SIG-M5 treated with dmso at 0.1 percent for 504 hours (cell line): ENCODE data around the gene THTPA.

Experiments
- DNase-seq: peaks from one replicate; lab custom pipeline; 2025; ENCODE audit not compliant: unreplicated experiment; lab: John Stamatoyannopoulos, UW

THTPA gene

GRCh38 chr14:23550812-23551265 is 5.2 kb upstream of the THTPA start:
- no peak for DNase-seq

DNA sequence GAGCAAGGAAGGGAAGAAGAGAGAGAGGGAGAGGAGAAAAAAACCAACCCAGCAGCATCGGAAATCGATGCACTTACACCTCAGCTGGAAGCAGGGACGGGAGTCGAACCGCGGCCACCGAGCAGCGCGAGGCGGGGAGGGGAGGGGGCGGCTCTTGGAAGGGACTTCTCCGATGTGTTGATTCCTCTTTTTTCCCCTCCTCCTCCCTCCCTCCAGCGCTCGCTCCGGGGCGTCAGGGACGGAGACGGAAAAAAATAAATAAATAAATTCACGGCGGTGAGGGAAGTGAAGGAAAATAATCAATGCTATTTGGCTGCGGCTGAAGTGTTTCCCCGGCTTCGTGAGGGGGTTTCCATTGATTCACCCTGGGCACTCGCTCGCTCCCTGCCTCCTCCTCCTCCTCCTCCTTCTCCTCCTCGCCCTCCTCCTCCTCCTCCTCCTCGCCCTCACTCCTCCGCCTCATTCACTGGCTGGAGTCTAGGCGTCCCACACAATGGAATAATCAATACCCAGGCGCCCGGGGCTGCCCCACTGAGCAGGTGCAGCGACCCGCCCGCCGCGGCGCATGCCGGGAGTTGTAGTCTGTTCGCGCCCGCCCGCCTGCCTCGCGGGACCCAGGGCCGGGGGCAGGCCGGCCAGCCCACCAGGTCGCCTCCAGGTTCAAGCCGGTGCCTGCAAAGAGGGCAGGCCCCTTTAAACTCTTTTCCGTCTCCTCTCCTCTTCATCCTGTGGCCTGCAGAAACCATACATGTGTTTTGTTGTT is 4.6 kb upstream of the THTPA start, which contains the start of gene ZFHX2:
ZFHX2 (minus strand) TSS at position 500 of the 763 bp plus-strand sequence. CDS start 16,440 bp downstream, outside the sequence.
- DNase-seq, result peak; percentile 75

DNA sequence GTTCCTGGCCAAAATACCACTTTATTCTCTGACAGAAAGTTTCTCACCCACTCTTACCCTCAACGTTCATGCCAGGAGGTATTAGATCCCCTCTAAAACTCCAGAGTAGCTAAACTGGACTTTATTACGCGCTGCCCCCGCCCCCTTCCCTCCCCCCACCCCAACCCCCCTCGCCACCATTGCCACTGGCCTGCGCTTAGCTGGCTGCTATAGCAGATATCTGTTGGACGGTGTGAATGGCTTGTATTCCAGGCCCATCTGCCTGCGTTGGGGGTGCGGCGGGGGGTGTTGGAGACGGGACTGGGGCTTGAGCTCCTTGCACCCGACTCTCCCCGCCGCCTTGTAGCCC is 564 bp upstream of the THTPA start:
- DNase-seq, result no peak

DNA sequence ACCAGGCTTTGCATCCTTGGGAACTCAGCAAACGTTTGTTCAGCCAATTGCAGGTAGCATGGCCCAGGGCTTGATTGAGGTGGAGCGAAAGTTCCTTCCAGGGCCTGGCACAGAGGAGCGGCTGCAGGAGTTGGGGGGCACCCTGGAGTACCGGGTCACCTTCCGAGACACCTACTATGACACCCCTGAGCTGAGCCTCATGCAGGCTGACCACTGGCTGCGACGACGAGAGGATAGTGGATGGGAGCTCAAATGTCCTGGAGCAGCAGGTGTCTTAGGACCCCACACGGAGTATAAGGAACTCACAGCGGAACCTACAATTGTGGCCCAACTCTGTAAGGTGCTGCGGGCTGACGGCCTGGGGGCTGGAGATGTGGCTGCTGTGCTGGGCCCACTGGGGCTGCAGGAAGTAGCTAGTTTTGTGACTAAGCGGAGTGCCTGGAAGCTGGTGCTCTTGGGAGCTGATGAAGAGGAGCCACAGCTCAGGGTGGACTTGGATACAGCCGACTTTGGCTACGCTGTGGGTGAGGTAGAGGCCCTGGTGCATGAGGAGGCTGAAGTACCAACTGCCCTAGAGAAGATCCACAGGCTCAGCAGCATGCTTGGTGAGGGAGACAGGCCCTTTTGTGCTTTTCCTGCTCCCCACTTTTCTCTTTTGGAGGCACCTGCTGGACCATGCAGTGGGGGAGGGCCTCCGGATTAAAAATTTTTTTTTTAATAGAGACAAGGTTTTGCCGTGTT is 799 bp downstream of the THTPA start:
- peak; percentile 42 for DNase-seq

- peak; percentile 9 for DNase-seq
Measured at GRCh38 chr14:23557521-23557920, 1.4 kb downstream of the THTPA start.

- no peak for DNase-seq
Measured at GRCh38 chr14:23557946-23558345, 1.9 kb downstream of the THTPA start.

- DNase-seq, result no peak
Measured at GRCh38 chr14:23558346-23559009, 2.4 kb downstream of the THTPA start.

- DNase-seq, result peak; percentile 41
Measured at GRCh38 chr14:23559010-23559925, 3.2 kb downstream of the THTPA start.

DNA sequence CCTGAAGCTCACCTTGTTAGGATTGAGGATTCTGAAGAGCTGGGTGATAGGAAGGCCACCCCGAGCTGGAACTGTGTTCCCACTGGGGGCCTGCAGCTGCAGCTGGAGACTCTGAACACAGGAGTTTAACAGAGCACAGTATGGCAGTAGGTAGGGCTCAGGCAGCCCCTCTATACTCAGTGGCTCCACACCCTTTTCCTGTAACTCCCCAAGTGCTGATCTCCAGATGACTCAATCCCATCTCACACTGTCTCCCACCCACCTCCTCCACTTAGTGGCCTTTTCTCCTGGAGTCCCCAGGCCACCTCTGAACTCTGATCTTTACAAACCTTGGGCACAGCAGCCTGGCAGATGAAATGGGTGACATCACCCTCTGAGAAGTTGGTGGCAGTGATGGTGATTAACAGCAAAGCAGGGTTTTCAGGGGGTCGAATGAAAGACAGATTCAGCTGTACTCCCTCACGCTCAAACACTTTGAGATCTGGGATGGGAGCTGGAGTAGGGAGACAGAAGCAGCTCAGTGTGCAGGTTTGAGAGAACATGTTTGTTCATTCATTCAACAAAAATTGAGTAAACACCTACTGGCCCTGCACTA is 4.0 kb downstream of the THTPA start:
- no peak for DNase-seq

DNA sequence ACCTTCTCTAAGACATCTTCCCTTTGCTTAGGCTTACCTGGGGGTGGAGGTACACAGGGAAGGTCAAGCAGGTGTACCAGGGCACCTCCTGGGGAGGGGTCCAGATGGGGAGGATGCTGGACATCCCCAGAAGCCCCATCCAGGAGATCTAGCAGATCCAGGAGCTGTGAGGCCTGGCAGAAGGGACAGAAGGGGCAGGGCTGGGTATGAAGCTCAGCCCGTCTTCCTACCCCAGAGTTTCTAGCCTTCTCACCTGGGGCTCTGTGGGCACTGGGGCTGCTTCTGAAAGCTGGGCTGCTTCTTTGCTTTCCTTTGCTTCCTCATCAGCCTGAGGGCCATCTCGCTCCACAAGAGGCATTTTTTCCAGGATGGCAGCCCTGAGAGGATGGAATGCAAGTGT is 5.2 kb downstream of the THTPA start:
- no peak for DNase-seq

- no peak for DNase-seq
Measured at GRCh38 chr14:23561873-23562821, 6.1 kb downstream of the THTPA start.

DNA sequence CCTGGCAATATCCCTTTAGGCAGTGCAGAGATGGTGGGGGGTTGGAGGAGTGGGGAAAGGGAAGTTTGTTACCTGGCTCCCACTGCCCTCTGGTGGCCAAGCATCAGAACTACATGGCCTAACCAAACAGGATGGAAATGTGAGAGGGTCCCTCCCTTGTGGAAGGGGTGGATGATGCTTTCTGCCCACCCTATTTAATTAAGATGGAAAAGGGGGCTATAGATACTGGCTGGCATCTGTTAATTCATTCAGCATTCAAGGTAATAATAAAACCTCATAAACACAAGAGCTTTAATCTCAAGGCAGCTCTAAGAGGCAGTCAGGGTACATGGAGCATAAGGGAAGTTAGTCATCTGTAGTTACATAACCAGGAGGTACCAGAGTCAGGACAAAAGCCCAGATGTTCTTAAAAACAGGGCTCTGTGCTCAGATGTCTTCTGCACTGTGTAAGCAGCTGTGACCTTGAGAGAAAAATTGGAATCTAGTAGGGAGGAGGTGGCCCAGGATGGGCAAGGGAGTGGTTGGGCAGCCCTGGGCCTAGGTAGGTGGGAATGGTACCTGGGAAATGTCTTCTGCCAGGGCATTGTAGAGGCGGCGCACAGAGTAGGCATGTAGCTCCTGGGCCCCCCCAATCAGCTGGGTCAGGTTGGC is 6.9 kb downstream of the THTPA start:
- DNase-seq, result peak; percentile 51

DNA sequence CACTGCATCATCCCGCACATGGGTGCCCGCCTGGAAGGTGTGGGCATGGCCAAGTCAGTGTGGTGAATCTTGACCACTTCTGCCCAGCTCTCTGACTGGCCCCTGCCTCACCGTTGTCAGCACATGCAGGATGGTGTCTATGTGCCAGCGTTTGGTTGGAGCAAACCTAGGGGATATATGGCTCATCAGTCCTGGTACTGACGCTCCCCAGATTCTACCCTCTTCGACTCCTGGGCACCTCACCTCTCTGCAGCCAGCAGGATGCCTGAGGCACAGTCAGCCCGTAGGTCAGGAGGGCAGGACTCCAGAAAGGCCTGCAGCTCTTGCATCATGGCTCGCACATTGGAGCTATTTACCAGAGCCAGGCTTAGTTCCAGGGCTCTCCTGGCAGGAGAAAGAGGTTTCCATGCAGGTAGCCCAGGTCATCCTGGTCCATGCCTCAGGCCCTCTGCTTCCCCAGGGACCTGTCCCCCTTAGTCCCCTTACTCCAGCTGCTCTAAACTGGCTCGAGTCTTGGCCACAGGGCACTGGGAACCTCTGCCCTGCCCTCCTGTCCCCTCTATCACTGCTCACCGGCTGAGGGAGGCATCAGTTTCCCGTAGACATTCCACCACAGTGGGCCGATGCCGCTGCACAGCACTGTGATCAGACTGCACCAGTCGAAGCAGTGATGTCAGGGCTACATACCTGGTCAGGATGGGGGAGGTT is 7.6 kb downstream of the THTPA start:
- no peak for DNase-seq

- DNase-seq, result no peak
Measured at GRCh38 chr14:23564181-23564812, 8.2 kb downstream of the THTPA start.

DNA sequence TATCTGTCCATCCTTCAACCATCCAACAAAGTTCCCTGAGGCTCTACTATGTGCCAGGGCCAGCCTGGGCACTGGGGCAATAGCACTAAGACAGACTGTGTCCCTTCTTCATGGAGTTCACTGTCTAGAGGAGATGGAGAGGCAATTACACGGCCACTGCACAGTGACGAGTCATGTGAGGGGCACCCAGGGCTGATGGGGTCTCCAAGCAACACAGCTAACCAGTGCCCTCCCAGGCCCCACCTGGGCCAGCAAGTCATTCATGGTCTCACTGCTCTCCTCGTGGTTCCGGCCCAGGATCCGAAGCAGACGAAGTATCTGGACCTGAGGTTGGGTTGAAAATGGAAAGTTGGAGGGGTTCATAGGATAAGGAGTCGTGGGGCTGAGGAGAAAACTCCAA is 8.8 kb downstream of the THTPA start:
- no peak for DNase-seq

- no peak for DNase-seq
Measured at GRCh38 chr14:23565626-23566025, 9.6 kb downstream of the THTPA start.

DNA sequence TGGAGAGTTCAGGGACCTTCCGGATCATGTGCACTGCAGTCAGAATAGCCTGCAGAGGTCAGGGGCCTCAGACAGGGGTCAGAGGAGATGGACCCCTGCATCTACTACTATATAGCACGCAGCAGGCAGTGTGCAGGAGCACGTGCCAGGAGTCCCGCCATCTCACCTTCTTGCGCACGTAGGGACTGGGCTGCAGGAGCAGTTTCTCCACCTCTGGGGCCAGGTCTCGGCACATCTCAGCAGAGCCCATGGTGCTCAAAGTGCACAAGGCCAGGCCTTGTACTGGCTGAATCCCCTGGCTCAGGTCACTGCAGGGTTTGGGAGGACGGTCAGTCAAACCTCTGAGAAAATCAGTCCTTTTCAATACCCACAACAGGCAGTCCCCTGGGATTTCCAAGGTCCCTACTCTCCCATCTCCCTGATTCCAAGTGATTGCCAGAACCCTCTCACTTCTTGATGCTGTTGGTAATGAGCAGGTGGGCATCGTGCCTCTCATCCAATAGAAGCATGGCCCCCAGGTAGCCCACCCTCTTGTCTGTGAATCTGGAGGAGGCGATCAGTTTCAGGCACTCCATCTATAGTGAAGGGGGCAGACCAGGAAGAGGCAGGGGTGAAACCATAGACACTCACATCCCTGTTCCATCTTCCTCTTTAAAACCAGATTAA is 10.2 kb downstream of the THTPA start:
- no peak for DNase-seq
